ENCODE measurements around the gene UBTD1. TPM values are rescaled to one million over a fixed set of nuclear protein-coding genes. Genes with fewer than 3 reads are reported as not detected.

Gene UBTD1
- total RNA-seq, 2 donors from 2014 or later = 1.7 to 2.1 TPM

GRCh38 chr10:97580421-97581367 lies 82.0 kb downstream of the UBTD1 start:
- Mint-ChIP-seq H3K9me3 (no peaks in the 10 kb centered on the region), H3K36me3 (ENCODE audit: low read depth) (no peaks in the 10 kb centered on the region), H3K27ac (no peak overlapping the region), H3K27me3 (no peaks in the 10 kb centered on the region), H3K4me3 (no peak overlapping the region), H3K4me1 (no peaks in the 10 kb centered on the region)
- ATAC-seq (replicated peaks) = no peak

- no peak overlapping the region for H3K4me3 Mint-ChIP-seq
- no peaks in the 10 kb centered on the region for H3K36me3 Mint-ChIP-seq (ENCODE audit: low read depth)
- no peak for ATAC-seq (replicated peaks)
- H3K9me3 Mint-ChIP-seq = no peaks in the 10 kb centered on the region
- no peaks in the 10 kb centered on the region for H3K4me1 Mint-ChIP-seq
- no peaks in the 10 kb centered on the region for H3K27me3 Mint-ChIP-seq
- H3K27ac Mint-ChIP-seq = no peak overlapping the region
Observed at GRCh38 chr10:97582169-97582568, 83.4 kb downstream of the UBTD1 start.

GRCh38 chr10:97583476-97583875 lies 84.8 kb downstream of the UBTD1 start:
- no peaks in the 10 kb centered on the region for H3K36me3 Mint-ChIP-seq (ENCODE audit: low read depth)
- no peak for ATAC-seq (replicated peaks)
- no peaks in the 10 kb centered on the region for H3K27me3 Mint-ChIP-seq
- H3K9me3 Mint-ChIP-seq = no peaks in the 10 kb centered on the region
- H3K27ac Mint-ChIP-seq = no peak overlapping the region
- no peaks in the 10 kb centered on the region for H3K4me1 Mint-ChIP-seq
- H3K4me3 Mint-ChIP-seq = no peak overlapping the region

- Mint-ChIP-seq H3K4me3 (no peak within 1 kb of the TSS), H3K36me3 (ENCODE audit: low read depth) (no peaks in the 10 kb centered on the region), H3K27ac (peak within 1 kb of the TSS; percentile 38), H3K27me3 (no peaks in the 10 kb centered on the region), H3K9me3 (no peaks in the 10 kb centered on the region), H3K4me1 (no peaks in the 10 kb centered on the region)
- ATAC-seq (replicated peaks) = peak; percentile 24
Observed at GRCh38 chr10:97584060-97584797, 85.5 kb downstream of the UBTD1 start, which contains the start of gene HOGA1. Gene HOGA1 (plus strand): TSS chr10:97584389. CDS start chr10:97584704, 315 bp downstream.

- H3K4me3 Mint-ChIP-seq = no peak overlapping the region
- peak overlapping the region; percentile 38 for H3K27ac Mint-ChIP-seq
- H3K9me3 Mint-ChIP-seq = no peaks in the 10 kb centered on the region
- no peaks in the 10 kb centered on the region for H3K27me3 Mint-ChIP-seq
- peak; percentile 5 for ATAC-seq (replicated peaks)
- H3K36me3 Mint-ChIP-seq (ENCODE audit: low read depth) = no peaks in the 10 kb centered on the region
- no peaks in the 10 kb centered on the region for H3K4me1 Mint-ChIP-seq
Observed at GRCh38 chr10:97584798-97585438, 86.2 kb downstream of the UBTD1 start.

GRCh38 chr10:97585439-97585811 lies 86.7 kb downstream of the UBTD1 start:
- Mint-ChIP-seq H3K4me3 (no peak overlapping the region), H3K27me3 (no peaks in the 10 kb centered on the region), H3K27ac (no peak overlapping the region), H3K9me3 (no peaks in the 10 kb centered on the region), H3K4me1 (no peaks in the 10 kb centered on the region), H3K36me3 (ENCODE audit: low read depth) (no peaks in the 10 kb centered on the region)
- ATAC-seq (replicated peaks) = no peak

- H3K9me3 Mint-ChIP-seq = no peaks in the 10 kb centered on the region
- ATAC-seq (replicated peaks) = no peak
Observed at GRCh38 chr10:97587183-97587582, 88.5 kb downstream of the UBTD1 start.

GRCh38 chr10:97589479-97589878 lies 90.8 kb downstream of the UBTD1 start, which contains the start of gene C10orf62:
Gene C10orf62 (plus strand): TSS chr10:97589721. CDS start chr10:97589898, 177 bp downstream.
- Mint-ChIP-seq H3K4me1 (no peaks in the 10 kb centered on the region), H3K9me3 (no peaks in the 10 kb centered on the region), H3K27me3 (no peaks in the 10 kb centered on the region), H3K27ac (no peak within 1 kb of the TSS), H3K36me3 (ENCODE audit: low read depth) (no peaks in the 10 kb centered on the region), H3K4me3 (no peak within 1 kb of the TSS)
- ATAC-seq (replicated peaks) = no peak

More at GRCh38 chr10:97587183-97587582, 88.5 kb downstream of the UBTD1 start:
- H3K27me3 Mint-ChIP-seq = no peaks in the 10 kb centered on the region
- H3K4me3 Mint-ChIP-seq = no peak overlapping the region
- no peaks in the 10 kb centered on the region for H3K36me3 Mint-ChIP-seq (ENCODE audit: low read depth)
- H3K27ac Mint-ChIP-seq = no peak overlapping the region
- no peaks in the 10 kb centered on the region for H3K4me1 Mint-ChIP-seq

GRCh38 chr10:97590082-97590747 lies 91.5 kb downstream of the UBTD1 start:
- no peaks in the 10 kb centered on the region for H3K9me3 Mint-ChIP-seq
- H3K27me3 Mint-ChIP-seq = no peaks in the 10 kb centered on the region
- H3K4me3 Mint-ChIP-seq = no peak overlapping the region
- no peaks in the 10 kb centered on the region for H3K4me1 Mint-ChIP-seq
- no peak overlapping the region for H3K27ac Mint-ChIP-seq
- peak; percentile 76 for ATAC-seq (replicated peaks)
- no peaks in the 10 kb centered on the region for H3K36me3 Mint-ChIP-seq (ENCODE audit: low read depth)

- no peak overlapping the region for H3K27ac Mint-ChIP-seq
- no peak for ATAC-seq (replicated peaks)
- H3K36me3 Mint-ChIP-seq (ENCODE audit: low read depth) = no peaks in the 10 kb centered on the region
- H3K9me3 Mint-ChIP-seq = no peaks in the 10 kb centered on the region
- no peaks in the 10 kb centered on the region for H3K27me3 Mint-ChIP-seq
- H3K4me1 Mint-ChIP-seq = no peaks in the 10 kb centered on the region
- H3K4me3 Mint-ChIP-seq = no peak overlapping the region
Observed at GRCh38 chr10:97590748-97591495, 92.2 kb downstream of the UBTD1 start.

GRCh38 chr10:97593421-97593820 lies 94.7 kb downstream of the UBTD1 start:
- no peak overlapping the region for H3K27ac Mint-ChIP-seq
- no peaks in the 10 kb centered on the region for H3K4me1 Mint-ChIP-seq
- no peaks in the 10 kb centered on the region for H3K9me3 Mint-ChIP-seq
- H3K36me3 Mint-ChIP-seq (ENCODE audit: low read depth) = no peaks in the 10 kb centered on the region
- H3K4me3 Mint-ChIP-seq = no peak overlapping the region
- ATAC-seq (replicated peaks) = no peak
- H3K27me3 Mint-ChIP-seq = no peaks in the 10 kb centered on the region

- Mint-ChIP-seq H3K36me3 (ENCODE audit: low read depth) (no peaks in the 10 kb centered on the region), H3K4me3 (no peak overlapping the region), H3K27me3 (no peaks in the 10 kb centered on the region), H3K27ac (no peak overlapping the region), H3K4me1 (no peaks in the 10 kb centered on the region), H3K9me3 (no peaks in the 10 kb centered on the region)
- ATAC-seq (replicated peaks) = no peak
Observed at GRCh38 chr10:97596101-97597082, 97.7 kb downstream of the UBTD1 start.

- no peak for ATAC-seq (replicated peaks)
- Mint-ChIP-seq H3K9me3 (no peaks in the 10 kb centered on the region), H3K4me1 (no peaks in the 10 kb centered on the region), H3K27ac (no peak overlapping the region), H3K27me3 (no peaks in the 10 kb centered on the region), H3K36me3 (ENCODE audit: low read depth) (no peaks in the 10 kb centered on the region), H3K4me3 (no peak overlapping the region)
Observed at GRCh38 chr10:97597778-97598177, 99.1 kb downstream of the UBTD1 start.

Data from activated T-helper 17 cell treated with anti-CD3 and anti-CD28 coated beads, Interleukin-2, amount 50 U/mL, for 72 hours (primary cell).